Trophoblast cell (in vitro differentiated cells and primary cell): ENCODE data around the gene SYT12.

Source experiments
- DNase-seq, 2 donors: peaks; one replicate each; pipeline ENCODE4 v3.0.0-alpha.2; 2016
- H2AFZ ChIP-seq: 2 replicates; pipeline ENCODE4 v1.6.1; 2013; ENCODE audit warnings: low read length, moderate library complexity, mild to moderate bottlenecking; ENCODE audit not compliant: insufficient read depth, poor library complexity
- H2AK5ac ChIP-seq: 2 replicates; pipeline ENCODE4 v1.6.1; 2013; ENCODE audit warnings: mild to moderate bottlenecking, low read length
- H2BK120ac ChIP-seq: 2 replicates; pipeline ENCODE4 v1.6.1; 2013; ENCODE audit warnings: low read length, mild to moderate bottlenecking, moderate library complexity; ENCODE audit not compliant: insufficient read depth, poor library complexity
- H2BK12ac ChIP-seq: 2 replicates; pipeline ENCODE4 v1.6.1; 2013; ENCODE audit warnings: mild to moderate bottlenecking, low read length, moderate library complexity
- H2BK5ac ChIP-seq: 2 replicates; pipeline ENCODE4 v1.6.1; 2013; ENCODE audit warnings: low read length, low read depth, moderate library complexity, mild to moderate bottlenecking; ENCODE audit not compliant: poor library complexity
- H3K14ac ChIP-seq: 2 replicates; pipeline ENCODE4 v1.6.1; 2013; ENCODE audit warnings: mild to moderate bottlenecking, low read length
- H3K18ac ChIP-seq: 2 replicates; pipeline ENCODE4 v1.6.1; 2013; ENCODE audit warnings: mild to moderate bottlenecking, low read length
- H3K23ac ChIP-seq: 2 replicates; pipeline ENCODE4 v1.6.1; 2013; ENCODE audit warnings: low read length
- H3K27ac ChIP-seq: 2 replicates; pipeline ENCODE4 v1.5.1; 2013; ENCODE audit warnings: low read depth, mild to moderate bottlenecking, inconsistent platforms, low read length, moderate library complexity
- H3K27me3 ChIP-seq: 2 replicates; pipeline ENCODE4 v1.6.1; 2013; ENCODE audit warnings: inconsistent platforms, mild to moderate bottlenecking, low read length, moderate library complexity; ENCODE audit not compliant: insufficient read depth
- H3K36me3 ChIP-seq, 2 experiments: 1 replicate in 1 of 2; 2 replicates in 1 of 2; pipeline ENCODE4 v1.6.1; 2013; ENCODE audit warnings: low read length in 2 of 2, mild to moderate bottlenecking in 2 of 2, moderate library complexity in 1 of 2; ENCODE audit not compliant: insufficient read depth in 2 of 2, control insufficient read depth in 1 of 2
- H3K4ac ChIP-seq: 2 replicates; pipeline ENCODE4 v1.6.1; 2013; ENCODE audit warnings: low read depth, mild to moderate bottlenecking, low read length, moderate library complexity
- H3K4me1 ChIP-seq, 2 experiments: 1 replicate in 1 of 2; 2 replicates in 1 of 2; pipeline ENCODE4 v1.6.1; 2013; ENCODE audit warnings: low read length in 2 of 2, mild to moderate bottlenecking in 2 of 2, moderate library complexity in 1 of 2; ENCODE audit not compliant: insufficient read depth in 2 of 2, control insufficient read depth in 1 of 2
- H3K4me2 ChIP-seq: 2 replicates; pipeline ENCODE4 v1.6.1; 2013; ENCODE audit warnings: inconsistent platforms, mild to moderate bottlenecking, low read length, moderate library complexity
- H3K4me3 ChIP-seq: 2 replicates; pipeline ENCODE4 v1.5.1; 2013; ENCODE audit warnings: mild to moderate bottlenecking, low read depth, low read length, inconsistent platforms
- H3K79me1 ChIP-seq: one replicate; pipeline ENCODE4 v1.6.1; 2013; ENCODE audit warnings: low read length
- H3K79me2 ChIP-seq: 2 replicates; pipeline ENCODE4 v1.6.1; 2013; ENCODE audit warnings: low read length, mild to moderate bottlenecking; ENCODE audit not compliant: control insufficient read depth, insufficient read depth, poor library complexity
- H3K9ac ChIP-seq: 2 replicates; pipeline ENCODE4 v1.6.1; 2013; ENCODE audit warnings: mild to moderate bottlenecking, low read length
- H3K9me3 ChIP-seq: 2 replicates; pipeline ENCODE4 v1.6.1; 2013; ENCODE audit warnings: low read depth, mild to moderate bottlenecking, control low read depth, inconsistent platforms, low read length; ENCODE audit not compliant: insufficient read depth
- H4K12ac ChIP-seq: 2 replicates; pipeline ENCODE4 v1.6.1; 2013; ENCODE audit warnings: low read depth, mild to moderate bottlenecking, low read length, moderate library complexity
- H4K8ac ChIP-seq: 2 replicates; pipeline ENCODE4 v1.6.1; 2013; ENCODE audit warnings: low read depth, mild to moderate bottlenecking, low read length, moderate library complexity
- H4K91ac ChIP-seq: one replicate; pipeline ENCODE4 v1.6.1; 2013; ENCODE audit warnings: low read depth, mild to moderate bottlenecking, low read length, moderate library complexity
- WGBS: extraction: QIAGEN DNeasy Blood & Tissue Kit; methylation state at CpG from one replicate; pipeline ENCODE4 v1.1.7; 2013; ENCODE audit warnings: missing lambda C conversion rate; ENCODE audit not compliant: insufficient read length, insufficient coverage; ENCODE audit errors: extremely low coverage; 5-methylcytosine and 5-hydroxymethylcytosine counted together

SYT12 gene

DNA sequence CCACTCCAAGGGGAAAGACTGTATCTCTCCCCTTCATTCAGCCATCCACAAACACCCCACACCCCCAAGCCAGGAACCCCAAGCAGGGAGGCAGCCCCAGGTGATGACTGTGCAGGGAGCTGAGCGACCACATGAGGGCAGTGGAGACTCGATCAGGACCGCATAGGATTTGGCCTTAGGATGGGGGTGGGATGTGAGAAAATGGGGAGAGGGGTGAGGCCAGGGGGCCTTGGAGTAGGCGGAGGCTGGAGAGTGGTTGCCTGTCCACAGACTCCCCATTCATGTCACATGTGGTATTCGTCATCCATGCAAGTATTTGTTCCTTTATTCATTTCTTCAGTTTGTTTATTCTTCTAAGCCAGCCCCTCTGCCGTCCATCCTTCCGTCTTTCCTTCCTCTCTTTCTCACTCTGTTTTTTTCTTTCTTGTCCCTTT lies 31.0 kb downstream of the SYT12 start:
- Histone ChIP-seq H2BK12ac (no peak overlapping the region), H3K79me2 (peaks cover 3% of the 10 kb centered on the region), H3K4ac (no peak overlapping the region), H3K36me3 (no peaks in the 10 kb centered on the region), H3K9me3 (peaks cover 2% of the 10 kb centered on the region), H3K4me1 (peaks cover 17 to 23% of the 10 kb centered on the region in 2 experiments), H2BK5ac (no peak overlapping the region), H4K91ac (no peak overlapping the region), H3K18ac (no peak overlapping the region), H3K4me2 (no peak overlapping the region), H2AFZ (no peak overlapping the region), H2AK5ac (no peak overlapping the region), H3K79me1 (peaks cover 9% of the 10 kb centered on the region), H3K23ac (no peak overlapping the region), H4K8ac (no peak overlapping the region), H2BK120ac (no peak overlapping the region), H3K14ac (no peak overlapping the region), H3K9ac (no peak overlapping the region), H3K27ac (no peak overlapping the region), H3K4me3 (no peak overlapping the region), H4K12ac (no peak overlapping the region), H3K27me3 (no peaks in the 10 kb centered on the region)
- DNase-seq, result peak in 1 of 2 donors; percentile 55
- no CpG with 5 or more reads among the region's 7 CpGs for WGBS

- no peak overlapping the region for H3K14ac ChIP-seq
- H3K36me3 ChIP-seq, result no peaks in the 10 kb centered on the region
- H4K91ac ChIP-seq, result no peak overlapping the region
- no peak overlapping the region for H3K4me3 ChIP-seq
- H3K18ac ChIP-seq, result no peak overlapping the region
- no peak overlapping the region for H4K8ac ChIP-seq
- peaks cover 2% of the 10 kb centered on the region for H3K9me3 ChIP-seq
- peaks cover 3% of the 10 kb centered on the region for H3K79me2 ChIP-seq
- no CpG with 5 or more reads among the region's 9 CpGs for WGBS
- no peak overlapping the region for H2BK12ac ChIP-seq
- H3K4ac ChIP-seq, result no peak overlapping the region
- no peak overlapping the region for H2AK5ac ChIP-seq
- peaks cover 9% of the 10 kb centered on the region for H3K79me1 ChIP-seq
- H3K9ac ChIP-seq, result no peak overlapping the region
- DNase-seq, result peak; percentile 88 to 91
- no peak overlapping the region for H4K12ac ChIP-seq
- peaks cover 17 to 23% of the 10 kb centered on the region in 2 experiments for H3K4me1 ChIP-seq
- no peak overlapping the region for H3K23ac ChIP-seq
- H2AFZ ChIP-seq, result no peak overlapping the region
- H3K4me2 ChIP-seq, result no peak overlapping the region
- H3K27ac ChIP-seq, result no peak overlapping the region
- H2BK5ac ChIP-seq, result no peak overlapping the region
- no peaks in the 10 kb centered on the region for H3K27me3 ChIP-seq
- H2BK120ac ChIP-seq, result no peak overlapping the region
Observed at GRCh38 chr11:67054346-67054835, 31.5 kb downstream of the SYT12 start.

- no peak overlapping the region for H3K23ac ChIP-seq
- H3K18ac ChIP-seq, result no peak overlapping the region
- no peak overlapping the region for H2AK5ac ChIP-seq
- peaks cover 3% of the 10 kb centered on the region for H3K79me2 ChIP-seq
- H2BK5ac ChIP-seq, result no peak overlapping the region
- H3K27me3 ChIP-seq, result no peaks in the 10 kb centered on the region
- H2AFZ ChIP-seq, result no peak overlapping the region
- H3K9me3 ChIP-seq, result peaks cover 2% of the 10 kb centered on the region
- no peak overlapping the region for H2BK120ac ChIP-seq
- H2BK12ac ChIP-seq, result peak overlapping the region; percentile 27
- peaks cover 9% of the 10 kb centered on the region for H3K79me1 ChIP-seq
- no peak overlapping the region for H4K91ac ChIP-seq
- no peak overlapping the region for H3K27ac ChIP-seq
- H4K12ac ChIP-seq, result no peak overlapping the region
- H3K4me3 ChIP-seq, result no peak overlapping the region
- H3K14ac ChIP-seq, result no peak overlapping the region
- H3K36me3 ChIP-seq, result no peaks in the 10 kb centered on the region
- peak; percentile 96 to 98 for DNase-seq
- H3K9ac ChIP-seq, result no peak overlapping the region
- H3K4ac ChIP-seq, result no peak overlapping the region
- WGBS, result no CpG with 5 or more reads among the region's 10 CpGs
- no peak overlapping the region for H4K8ac ChIP-seq
- peaks cover 17 to 23% of the 10 kb centered on the region in 2 experiments for H3K4me1 ChIP-seq
- H3K4me2 ChIP-seq, result no peak overlapping the region
Observed at GRCh38 chr11:67054836-67055523, 32.0 kb downstream of the SYT12 start.

GRCh38 chr11:67055812-67056211 lies 32.9 kb downstream of the SYT12 start:
- H2BK120ac ChIP-seq, result no peak overlapping the region
- peaks cover 2% of the 10 kb centered on the region for H3K9me3 ChIP-seq
- no peak overlapping the region for H3K23ac ChIP-seq
- whole genome bisulfite sequencing, result no CpG with 5 or more reads among the region's 17 CpGs
- H3K79me1 ChIP-seq, result peaks cover 9% of the 10 kb centered on the region
- H3K4me3 ChIP-seq, result no peak overlapping the region
- H4K91ac ChIP-seq, result peak overlapping the region; percentile 80
- H2AK5ac ChIP-seq, result peak overlapping the region; percentile 45
- no peak overlapping the region for H2BK5ac ChIP-seq
- no peaks in the 10 kb centered on the region for H3K36me3 ChIP-seq
- no peak overlapping the region for H4K12ac ChIP-seq
- H4K8ac ChIP-seq, result peak overlapping the region; percentile 93
- H3K27me3 ChIP-seq, result no peaks in the 10 kb centered on the region
- no peak overlapping the region for H2AFZ ChIP-seq
- no peak overlapping the region for H3K4ac ChIP-seq
- H3K9ac ChIP-seq, result no peak overlapping the region
- H3K4me1 ChIP-seq, result peaks cover 17 to 23% of the 10 kb centered on the region in 2 experiments
- DNase-seq, result peak; percentile 72 to 78
- no peak overlapping the region for H3K27ac ChIP-seq
- H3K4me2 ChIP-seq, result peak overlapping the region; percentile 86
- H2BK12ac ChIP-seq, result no peak overlapping the region
- no peak overlapping the region for H3K14ac ChIP-seq
- peaks cover 3% of the 10 kb centered on the region for H3K79me2 ChIP-seq
- H3K18ac ChIP-seq, result no peak overlapping the region
